ENCODE data around the gene MDN1.

GRCh38 chr6:89661559-89661958 lies 158.0 kb downstream of the MDN1 start:
- TF ChIP-seq CTCF (IDR thresholded peaks at IDR 0.05; ENCODE audit: borderline replicate concordance, extremely low read depth, low read length, poor library complexity, severe bottlenecking) (no peak), EZH2 (IDR thresholded peaks at IDR 0.05; ENCODE audit: borderline replicate concordance, low read depth, low read length, severe bottlenecking) (no peak)

All from DND-41 (cell line).